ENCODE measurements around the gene BEST4.
A peak's percentile ranks its signal among the peaks of the same experiment; 100 is the strongest.
"Not testable (repeated sequence)": the region's sequence is repeated elsewhere in the genome, so short reads cannot be mapped to it uniquely, and the experiment has no call there.

Gene BEST4

GRCh38 chr1:44801491-44802305 is 13.7 kb upstream of the BEST4 start:
- no peak for DNase-seq

- DNase-seq: peak; percentile 96
Measured at GRCh38 chr1:44799770-44800584, 12.0 kb upstream of the BEST4 start, which contains the start of gene PLK3. PLK3 (plus strand) TSS chr1:44800377; CDS start chr1:44800464, 87 bp downstream.

DNA sequence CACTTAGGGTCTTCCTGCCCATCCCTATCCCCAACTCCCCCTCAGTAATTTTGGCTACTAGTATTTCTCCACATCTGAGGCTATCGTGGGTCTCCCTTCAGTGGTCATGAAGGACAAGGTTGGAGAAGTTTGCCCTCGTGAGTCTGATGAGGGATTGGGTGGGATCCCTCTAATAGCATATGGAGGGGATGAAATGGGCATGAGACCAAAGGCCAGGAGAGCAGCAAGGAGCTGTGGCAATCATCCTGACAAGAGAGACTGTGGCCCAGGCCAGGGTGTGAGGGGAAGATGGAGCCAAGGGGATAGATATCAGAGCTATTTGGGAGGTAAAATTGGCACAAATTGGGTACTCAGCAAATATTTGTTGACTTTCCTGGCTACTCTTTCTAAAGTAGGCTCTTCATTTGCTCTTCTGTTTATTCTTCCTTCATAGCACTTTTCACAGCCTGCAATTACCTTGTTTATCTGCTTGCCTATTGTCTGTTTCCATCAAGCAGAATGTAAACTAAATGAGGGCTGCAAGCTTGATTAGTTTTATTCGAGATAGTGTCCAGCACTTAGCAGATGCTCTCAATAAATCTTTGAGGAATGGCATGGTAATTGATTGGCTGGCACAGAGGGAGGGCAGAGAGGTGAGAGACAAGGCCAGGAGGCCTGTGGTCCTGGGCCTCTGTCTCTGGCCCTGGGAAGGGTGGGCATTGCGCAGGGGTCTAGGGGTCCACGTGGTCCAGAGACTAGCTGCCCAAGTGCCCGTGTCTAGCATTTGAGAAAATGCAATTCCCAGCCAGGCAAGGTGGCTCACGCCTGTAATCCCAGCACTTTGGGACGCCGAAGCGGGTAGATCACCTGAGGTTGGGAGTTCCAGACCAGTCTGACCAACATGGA is 10.8 kb upstream of the BEST4 start:
- DNase-seq: no peak

DNA sequence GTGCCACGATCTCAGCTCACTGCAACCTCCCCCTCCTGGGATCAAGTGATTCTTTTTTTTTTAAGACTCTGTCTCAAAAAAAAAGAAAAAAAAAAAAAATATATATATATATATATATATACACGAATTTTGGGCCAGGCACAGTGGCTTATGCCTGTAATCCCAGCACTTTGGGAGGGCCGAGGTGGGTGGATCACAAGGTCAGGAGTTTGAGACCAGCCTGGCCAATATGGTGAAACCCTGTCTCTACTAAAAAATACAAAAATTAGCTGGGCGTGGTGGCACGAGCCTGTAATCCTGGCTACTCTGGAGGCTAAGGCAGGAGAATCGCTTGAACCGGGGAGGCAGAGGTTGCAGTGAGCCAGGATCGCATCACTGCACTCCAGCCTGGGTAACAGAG is 9.9 kb upstream of the BEST4 start:
- not testable (repeated sequence) for DNase-seq

DNA sequence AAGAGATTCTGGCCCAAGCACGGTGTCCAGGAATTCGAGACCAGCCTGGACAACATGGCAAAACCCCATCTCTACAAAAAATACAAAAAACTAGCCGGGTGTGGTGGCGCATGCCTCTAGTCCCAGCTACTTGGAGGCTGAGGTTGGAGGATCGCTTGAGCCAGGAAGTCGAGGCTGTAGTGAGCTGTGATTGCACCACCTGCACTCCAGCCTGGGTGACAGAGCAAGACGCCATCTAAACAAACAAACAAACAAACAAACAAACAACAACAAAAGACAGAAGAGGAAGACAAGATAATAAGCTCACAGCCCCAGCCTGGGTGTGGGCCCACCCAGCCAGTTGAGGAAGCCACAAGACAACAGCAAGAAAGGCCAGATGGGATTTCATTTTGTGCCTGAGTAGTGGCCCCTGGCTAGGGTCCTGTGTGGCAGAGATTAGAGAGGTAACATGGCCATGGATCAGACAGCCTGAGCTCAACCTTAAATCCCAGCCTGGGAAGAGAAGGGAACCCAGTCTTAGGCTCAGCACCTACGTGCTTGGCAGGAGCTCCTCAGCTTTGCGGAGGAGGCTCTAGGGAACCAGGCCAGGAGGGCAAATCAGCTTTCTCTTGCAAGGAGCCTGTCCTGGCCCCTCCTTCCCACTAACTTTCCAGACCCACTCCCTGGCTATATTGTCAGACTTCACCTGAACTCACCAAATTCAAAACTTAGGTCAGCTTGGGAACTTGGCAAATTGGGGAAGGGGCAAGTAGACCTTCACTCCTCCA is 4.9 kb upstream of the BEST4 start:
- no peak for DNase-seq

- DNase-seq: no peak
Measured at GRCh38 chr1:44790968-44791801, 3.2 kb upstream of the BEST4 start.

- DNase-seq: no peak
Measured at GRCh38 chr1:44787506-44787905, 464 bp downstream of the BEST4 start.

- no peak for DNase-seq
Measured at GRCh38 chr1:44786841-44787426, 1.0 kb downstream of the BEST4 start.

DNA sequence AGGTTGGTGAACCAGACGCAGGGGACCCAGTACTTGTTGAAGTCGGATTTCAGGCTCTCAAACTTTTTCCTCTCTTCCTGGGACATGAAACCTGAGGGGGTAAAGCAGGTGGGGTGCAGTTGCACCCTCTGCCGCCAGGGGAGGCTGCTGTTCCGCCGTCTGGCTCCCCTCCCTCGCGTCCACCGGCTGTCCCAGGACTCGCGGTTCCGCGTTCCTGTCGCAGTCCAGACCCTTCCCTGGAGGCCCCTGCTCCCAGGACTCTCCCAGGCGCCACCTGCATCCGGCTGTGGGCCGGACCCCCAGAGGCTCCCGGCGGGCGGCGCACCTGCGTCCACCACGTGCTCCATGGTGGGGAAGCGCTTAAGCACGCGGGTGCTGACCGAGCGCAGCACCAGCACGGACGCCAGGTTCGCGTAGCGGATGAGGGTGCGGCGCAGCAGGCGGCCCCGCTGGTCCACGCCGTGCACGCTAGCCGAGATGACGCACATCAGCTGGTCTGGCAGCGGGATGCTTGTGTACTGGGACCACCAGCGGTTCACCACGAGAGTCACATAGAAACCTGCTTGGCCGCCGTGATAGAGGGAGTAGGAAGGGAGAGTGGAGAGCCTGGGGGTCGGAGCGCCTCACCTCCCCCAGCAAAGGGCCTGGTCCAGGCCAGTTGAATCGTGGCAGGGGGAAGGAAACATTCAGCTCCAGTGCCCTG is 1.7 kb downstream of the BEST4 start:
- peak; percentile 56 for DNase-seq

GRCh38 chr1:44785501-44786137 is 2.4 kb downstream of the BEST4 start:
- no peak for DNase-seq

GRCh38 chr1:44785029-44785380 is 3.0 kb downstream of the BEST4 start:
- no peak for DNase-seq

- no peak for DNase-seq
Measured at GRCh38 chr1:44784094-44785028, 3.6 kb downstream of the BEST4 start.

DNA sequence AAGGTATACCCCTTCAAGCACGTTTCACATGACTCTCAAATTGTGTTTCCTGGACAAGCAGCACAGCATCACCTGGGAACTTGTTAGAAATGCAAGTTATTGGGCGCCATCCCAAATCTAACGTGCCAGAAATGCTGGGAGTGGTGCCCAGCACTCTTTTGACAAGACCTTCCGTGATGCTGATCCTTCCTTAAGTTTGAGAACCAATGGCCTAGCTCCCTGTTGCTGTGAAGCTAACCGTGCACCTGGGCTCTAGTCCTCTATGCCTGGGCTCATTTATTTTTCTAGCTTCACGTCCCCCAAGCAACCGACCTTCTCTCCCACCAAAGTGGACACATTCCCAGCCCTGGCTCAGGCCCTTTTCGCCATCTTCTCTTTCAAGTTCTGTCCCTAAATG is 4.3 kb downstream of the BEST4 start:
- no peak for DNase-seq

GRCh38 chr1:44780583-44781121 is 7.3 kb downstream of the BEST4 start:
- no peak for DNase-seq

- DNase-seq: no peak
Measured at GRCh38 chr1:44778705-44779576, 9.0 kb downstream of the BEST4 start.

- DNase-seq: no peak
Measured at GRCh38 chr1:44777969-44778635, 9.9 kb downstream of the BEST4 start.
